Right ventricle myocardium inferior (tissue), 1 donor: ENCODE data around the gene SS18. TPM values are rescaled to one million over a fixed set of nuclear protein-coding genes. Genes with fewer than 3 reads are reported as not detected.

Experiments
- total RNA-seq: library from RNA; stranded (reverse); fragmentation: NEBNext Ultra II Directional; extraction: Animal tissue kit (Norgen Biotek cat#: 25700); gene quantifications from one replicate; pipeline ENCODE4 v1.2.1, GENCODE V29; 2021
- donor health status: DM: no; HTN: yes; CAD: no; lungs with severe emphysema.

Gene SS18
- total RNA-seq, 1 donor from 2014 or later: 27.2 TPM

Other genes with a start within 250 kb of the SS18 start
- 0.14 TPM for gene PSMA8, start 43.3 kb upstream of the SS18 start, total RNA-seq
- 1.2 TPM for gene TAF4B, start 135.8 kb upstream of the SS18 start, total RNA-seq